Liver (tissue), 9 donors: ENCODE measurements around the gene TEX30. TPM values are rescaled to one million over a fixed set of nuclear protein-coding genes. Genes with fewer than 3 reads are reported as not detected.
A peak's percentile ranks its signal among the peaks of the same experiment; 100 is the strongest.

Experiments
- DNase-seq: peaks from one replicate; pipeline ENCODE4 v3.0.0-alpha.2; 2017; ENCODE audit warnings: low spot score
- H3K27ac ChIP-seq, 2 donors: one replicate each; pipeline ENCODE4 v1.7.0; 2013; ENCODE audit warnings: inconsistent platforms in 2 of 2, low read length in 2 of 2, control low read depth in 1 of 2, low read depth in 1 of 2, mild to moderate bottlenecking in 1 of 2
- H3K27me3 ChIP-seq, 4 donors: one replicate each; pipeline versions ENCODE4 v1.6.1 to v1.7.0; 2013; ENCODE audit warnings: low read length in 3 of 4, inconsistent platforms in 1 of 4, mild to moderate bottlenecking in 1 of 4, moderate library complexity in 1 of 4; ENCODE audit not compliant: control insufficient read depth in 4 of 4, insufficient read depth in 4 of 4
- H3K36me3 ChIP-seq, 4 donors: one replicate each; pipeline versions ENCODE4 v1.6.1 to v1.7.0; 2013; ENCODE audit warnings: low read length in 3 of 4, mild to moderate bottlenecking in 3 of 4, low read depth in 1 of 4, moderate library complexity in 1 of 4; ENCODE audit not compliant: control insufficient read depth in 4 of 4, insufficient read depth in 3 of 4
- H3K4me1 ChIP-seq, 4 donors: one replicate each; pipeline versions ENCODE4 v1.6.1 to v1.7.0; 2013; ENCODE audit warnings: low read length in 3 of 4, mild to moderate bottlenecking in 3 of 4, moderate library complexity in 1 of 4; ENCODE audit not compliant: control insufficient read depth in 4 of 4, insufficient read depth in 4 of 4
- H3K4me3 ChIP-seq, 3 donors: one replicate each; pipeline versions ENCODE4 v1.6.1 to v1.7.0; 2013; ENCODE audit warnings: low read length in 3 of 3, control low read depth in 1 of 3, low read depth in 1 of 3, mild to moderate bottlenecking in 1 of 3
- H3K9ac ChIP-seq, 2 donors: one replicate each; pipeline ENCODE4 v1.7.0; 2013; ENCODE audit warnings: low read length in 2 of 2, mild to moderate bottlenecking in 2 of 2, moderate library complexity in 2 of 2, control low read depth in 1 of 2, low read depth in 1 of 2
- H3K9me3 ChIP-seq, 4 donors: one replicate each; pipeline versions ENCODE4 v1.6.1 to v1.7.0; 2013; ENCODE audit warnings: low read length in 3 of 4; ENCODE audit not compliant: control insufficient read depth in 4 of 4
- EGR1 ChIP-seq, 2 donors: IDR thresholded peaks; 2 replicates each; pipeline ENCODE4 v1.6.1; 2016 to 2018; ENCODE audit warnings: antibody characterized with exemption in 2 of 2, low read depth in 2 of 2
- FOXA1 ChIP-seq: IDR thresholded peaks from 2 replicates; pipeline ENCODE4 v1.6.1; 2016; ENCODE audit warnings: antibody characterized with exemption
- GABPA ChIP-seq, 2 donors: IDR thresholded peaks in 1 of 2; conservative IDR thresholded peaks in 1 of 2; 2 replicates each; pipeline ENCODE4 v1.6.1; 2016; ENCODE audit warnings: antibody characterized with exemption in 2 of 2, mild to moderate bottlenecking in 1 of 2, moderate library complexity in 1 of 2
- JUND ChIP-seq, 2 donors: IDR thresholded peaks; 2 replicates each; pipeline ENCODE4 v1.6.1; 2016; ENCODE audit warnings: antibody characterized with exemption in 2 of 2
- SP1 ChIP-seq: IDR thresholded peaks from 2 replicates; pipeline ENCODE4 v1.6.1; 2018; ENCODE audit warnings: antibody characterized with exemption, mild to moderate bottlenecking
- TAF1 ChIP-seq: conservative IDR thresholded peaks from 2 replicates; pipeline ENCODE4 v1.6.1; 2016; ENCODE audit warnings: antibody characterized with exemption, mild to moderate bottlenecking
- YY1 ChIP-seq: IDR thresholded peaks from 2 replicates; pipeline ENCODE4 v1.6.1; 2016; ENCODE audit warnings: antibody characterized with exemption, mild to moderate bottlenecking
- WGBS: extraction: QIAGEN DNeasy Blood & Tissue Kit; methylation state at CpG from one replicate; pipeline ENCODE4 v1.1.7; 2013; 5-methylcytosine and 5-hydroxymethylcytosine counted together
- polyA plus RNA-seq, 2 donors: library from polyadenylated mRNA; stranded (reverse) in 1 of 2; unstranded in 1 of 2; fragments of 200-250 nt in 1 of 2; fragments of >200 nt in 1 of 2; fragmentation: Nextera tagmentation in 1 of 2; extraction: Ambion mirVana in 1 of 2; gene quantifications; one replicate each; pipeline versions ENCODE4 v1.2.1 to v1.2.3, GENCODE V29; 2013 to 2015
- total RNA-seq, 2 donors: library from RNA; depleted of rRNA; stranded (reverse); fragments of >200 nt; gene quantifications; one replicate each; pipeline ENCODE4 v1.2.3, GENCODE V29; 2014
- TF ChIP-seq, protein P1 (sequence below): IDR thresholded peaks from 2 replicates; pipeline ENCODE4 v1.6.1; 2016; ENCODE audit warnings: antibody characterized with exemption
- TF ChIP-seq, protein P2 (sequence below): IDR thresholded peaks from 2 replicates; pipeline ENCODE4 v1.6.1; 2016; ENCODE audit warnings: antibody characterized with exemption
- donor health status: healthy.
- donor health status: healthy.
- donor health status: healthy.
- donor health status: healthy.
- donor health status: healthy.

TEX30 gene
- total and polyA plus RNA-seq, 4 donors: 9.9 to 28.2 (median 12.2) TPM

DNA sequence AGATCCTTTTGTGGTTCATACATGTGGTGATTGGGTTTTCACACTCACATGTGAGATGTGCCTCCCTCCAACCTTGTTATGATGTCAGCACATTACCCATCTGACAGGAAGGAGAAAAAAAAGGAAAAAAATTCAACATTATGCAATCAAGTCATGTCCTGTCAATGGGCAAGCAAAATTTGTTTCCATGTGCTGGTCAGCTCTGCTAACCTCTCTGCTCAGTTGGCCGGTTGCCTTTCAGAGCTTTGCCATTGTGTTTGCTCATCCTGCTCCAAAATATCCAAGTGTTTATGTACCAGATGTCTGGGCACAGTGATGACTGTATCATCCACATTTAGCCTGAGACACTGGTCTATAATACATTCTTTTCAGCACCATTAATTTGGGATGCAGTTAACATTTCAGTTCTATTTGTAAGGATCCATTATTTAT is 51.8 kb downstream of the TEX30 start:
- H3K4me1 ChIP-seq: peaks cover 0 to 3% (median 1%) of the 10 kb centered on the region in 4 donors
- peak in 1 of 2 donors; percentile 15 for TF ChIP-seq GABPA (IDR thresholded peaks at IDR 0.05 in 1 of 2, conservative IDR thresholded peaks at IDR 0.05 in 1 of 2)
- TF ChIP-seq EGR1 (IDR thresholded peaks at IDR 0.05; ENCODE audit: low read depth in 2 of 2): no peak
- WGBS: 43% methylated on average over 1 of the region's 1 CpG
- H3K27me3 ChIP-seq: no peaks in the 10 kb centered on the region
- H3K9me3 ChIP-seq: no peaks in the 10 kb centered on the region
- H3K27ac ChIP-seq: no peak overlapping the region
- no peak overlapping the region for H3K9ac ChIP-seq
- no peak for DNase-seq
- H3K4me3 ChIP-seq: no peak overlapping the region
- no peaks in the 10 kb centered on the region for H3K36me3 ChIP-seq

DNA sequence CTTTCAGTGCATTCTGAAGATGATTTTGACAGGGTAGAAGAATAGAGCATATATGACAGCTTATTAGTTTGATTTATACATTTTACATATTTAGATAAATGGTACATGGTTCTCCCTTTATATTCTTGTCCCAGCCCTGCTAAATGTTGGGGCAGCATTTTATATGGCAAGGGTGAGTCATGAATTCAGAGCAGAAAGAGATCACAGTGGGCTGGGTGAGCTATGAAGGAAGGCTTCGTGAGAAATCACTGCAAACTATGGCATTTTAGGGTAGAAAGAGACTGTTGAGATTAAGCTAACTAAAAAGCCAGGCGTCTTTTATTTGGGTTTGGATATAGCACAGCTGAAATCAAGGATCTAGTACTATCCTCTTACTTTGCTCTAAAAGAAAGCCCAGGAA is 54.8 kb downstream of the TEX30 start:
- TF ChIP-seq FOXA1 (no peak), TAF1 (no peak), YY1 (no peak), SP1 (no peak), JUND (IDR thresholded peaks at IDR 0.05) (no peak)
- TF ChIP-seq, protein P1, sequence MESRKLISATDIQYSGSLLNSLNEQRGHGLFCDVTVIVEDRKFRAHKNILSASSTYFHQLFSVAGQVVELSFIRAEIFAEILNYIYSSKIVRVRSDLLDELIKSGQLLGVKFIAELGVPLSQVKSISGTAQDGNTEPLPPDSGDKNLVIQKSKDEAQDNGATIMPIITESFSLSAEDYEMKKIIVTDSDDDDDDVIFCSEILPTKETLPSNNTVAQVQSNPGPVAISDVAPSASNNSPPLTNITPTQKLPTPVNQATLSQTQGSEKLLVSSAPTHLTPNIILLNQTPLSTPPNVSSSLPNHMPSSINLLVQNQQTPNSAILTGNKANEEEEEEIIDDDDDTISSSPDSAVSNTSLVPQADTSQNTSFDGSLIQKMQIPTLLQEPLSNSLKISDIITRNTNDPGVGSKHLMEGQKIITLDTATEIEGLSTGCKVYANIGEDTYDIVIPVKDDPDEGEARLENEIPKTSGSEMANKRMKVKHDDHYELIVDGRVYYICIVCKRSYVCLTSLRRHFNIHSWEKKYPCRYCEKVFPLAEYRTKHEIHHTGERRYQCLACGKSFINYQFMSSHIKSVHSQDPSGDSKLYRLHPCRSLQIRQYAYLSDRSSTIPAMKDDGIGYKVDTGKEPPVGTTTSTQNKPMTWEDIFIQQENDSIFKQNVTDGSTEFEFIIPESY: no peak
- TF ChIP-seq, protein P2, sequence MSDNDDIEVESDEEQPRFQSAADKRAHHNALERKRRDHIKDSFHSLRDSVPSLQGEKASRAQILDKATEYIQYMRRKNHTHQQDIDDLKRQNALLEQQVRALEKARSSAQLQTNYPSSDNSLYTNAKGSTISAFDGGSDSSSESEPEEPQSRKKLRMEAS: no peak
- Histone ChIP-seq H3K4me3 (no peak overlapping the region), H3K9me3 (no peaks in the 10 kb centered on the region), H3K27me3 (no peaks in the 10 kb centered on the region), H3K36me3 (no peaks in the 10 kb centered on the region), H3K9ac (no peak overlapping the region), H3K4me1 (no peaks in the 10 kb centered on the region), H3K27ac (no peak overlapping the region)
- WGBS: 87% methylated on average over 2 of the region's 2 CpGs
- DNase-seq: no peak

Other genes starting within 250 kb of the TEX30 start
- gene TPP2, start 176.8 kb downstream of the TEX30 start, total RNA-seq: 10 to 100 TPM; 28.2 to 55.6 TPM
- 10 to 100 TPM; 14.0 to 16.6 TPM for gene TPP2, start 176.8 kb downstream of the TEX30 start, polyA plus RNA-seq
- gene METTL21C, start 78.7 kb downstream of the TEX30 start, total RNA-seq: under 1 TPM in 1 of 2 donors, not detected in 1; 0.09 TPM
- not detected for gene METTL21C, start 78.7 kb downstream of the TEX30 start, polyA plus RNA-seq
- 1 to 10 TPM; 7.3 to 7.5 TPM for gene POGLUT2, start 25.2 kb upstream of the TEX30 start, total RNA-seq
- gene POGLUT2, start 25.2 kb upstream of the TEX30 start, polyA plus RNA-seq: 1 to 10 TPM; 4.0 to 4.7 TPM
- gene BIVM, start 25.3 kb upstream of the TEX30 start, total RNA-seq: 10 to 100 TPM; 13.6 to 17.8 TPM
- 1 to 10 TPM; 7.4 to 9.0 TPM for gene BIVM, start 25.3 kb upstream of the TEX30 start, polyA plus RNA-seq
- 10 to 100 TPM; 30.8 to 44.8 TPM for gene ERCC5, start 72.2 kb upstream of the TEX30 start, total RNA-seq
- gene ERCC5, start 72.2 kb upstream of the TEX30 start, polyA plus RNA-seq: 10 to 100 TPM; 17.7 to 18.6 TPM